Measurements from ENCODE around the gene DNAJA4. TPM values are rescaled to one million over a fixed set of nuclear protein-coding genes. Genes with fewer than 3 reads are reported as not detected.

Gene DNAJA4
- total and polyA plus RNA-seq, 2 of the 8 experiments (the other 6 are each of a cell fraction or from before 2014, with no cell fraction given): 3.6 to 6.2 TPM

DNA sequence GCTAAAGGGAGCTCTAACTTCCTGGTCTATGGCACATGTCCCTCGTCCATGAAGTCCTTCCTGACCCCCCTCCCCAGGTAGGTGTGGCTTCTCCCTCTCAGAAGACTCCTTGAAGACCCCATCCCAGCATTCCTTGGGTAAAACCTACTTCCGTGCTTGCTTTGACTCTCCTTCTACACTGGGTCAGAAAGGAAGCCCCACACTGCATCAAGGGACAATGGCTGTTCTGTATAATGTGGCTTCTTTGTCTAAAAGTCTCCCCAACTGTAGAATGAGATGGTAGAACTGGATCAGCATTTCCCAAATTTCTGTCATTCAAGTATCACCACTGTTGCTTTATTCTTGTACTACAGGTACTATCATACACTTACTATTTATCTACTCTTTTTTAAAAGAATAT is 3.9 kb upstream of the DNAJA4 start:
- no peak overlapping the region for H4K8ac ChIP-seq (ENCODE audit: extremely low read depth, insufficient read depth, low read length)
- no peak for DNase-seq (ENCODE audit: low read depth in 1 of 2, low spot score in 2 of 2)

More for the DNA sequence above, 3.9 kb upstream of the DNAJA4 start:
- H3K14ac ChIP-seq (ENCODE audit: insufficient read length): no peak overlapping the region
- H3K4ac ChIP-seq (replicated peaks; ENCODE audit: insufficient read length, low read depth, low read length): no peak overlapping the region
- H4K91ac ChIP-seq (replicated peaks; ENCODE audit: insufficient read length, low read length): no peak overlapping the region
- H2BK12ac ChIP-seq (ENCODE audit: low read depth, low read length): no peak overlapping the region
- H3K4me3 ChIP-seq (ENCODE audit: extremely low read depth in 1 of 4, insufficient read depth in 2 of 4, low read depth in 3 of 4, low read length in 4 of 4): no peak overlapping the region
- H3K36me3 ChIP-seq (ENCODE audit: control insufficient read depth in 2 of 4, insufficient read depth in 4 of 4, low read length in 3 of 4): no peaks in the 10 kb centered on the region
- no peaks in the 10 kb centered on the region; the same call in 1 of the 2 replicates for H3K23me2 ChIP-seq (ENCODE audit: low read depth, low read length)
- ChIA-PET POLR2A (ENCODE audit: partially characterized antibody) (no interaction called here), CTCF (ENCODE audit: partially characterized antibody) (interaction anchor here (7.7 kb wide), 1 partner anchor 19 kb away, joined by 48 read pairs; no protein-coding TSS in a partner anchor)
- no peak overlapping the region for H2BK120ac ChIP-seq (replicated peaks; ENCODE audit: low read depth, low read length)
- no peak overlapping the region for H2BK5ac ChIP-seq (ENCODE audit: low read depth, low read length)
- no peak overlapping the region for H2BK15ac ChIP-seq (ENCODE audit: low read length)
- H3K9me3 ChIP-seq (ENCODE audit: insufficient read depth in 2 of 2, low read depth in 1 of 2, low read length in 1 of 2): no peaks in the 10 kb centered on the region
- WGBS, 2 experiments (ENCODE audit: extremely low coverage in 1 of 2, insufficient coverage in 1 of 2, insufficient read length in 1 of 2, insufficient replicate concordance in 2 of 2, low coverage in 1 of 2, low lambda C conversion rate in 2 of 2, missing lambda C conversion rate in 1 of 2): 51% methylated on average over 2 of the region's 2 CpGs; no CpG with 5 or more reads in 1 of the 2 experiments
- no peak overlapping the region; the same call in 1 of the 2 replicates for H2AK5ac ChIP-seq (ENCODE audit: low read depth, low read length)
- no peak overlapping the region for H3K9ac ChIP-seq (replicated peaks in 1 of 4; ENCODE audit: extremely low read depth in 1 of 4, low read depth in 3 of 4, low read length in 3 of 4)
- H3K56ac ChIP-seq (replicated peaks; ENCODE audit: insufficient read length, low read depth, low read length): no peak overlapping the region
- H4K20me1 ChIP-seq (replicated peaks in 1 of 2; ENCODE audit: control insufficient read depth in 1 of 2, insufficient read depth in 2 of 2, low read length in 2 of 2): no peaks in the 10 kb centered on the region
- H3K4me1 ChIP-seq (replicated peaks in 1 of 4; ENCODE audit: control insufficient read depth in 3 of 4, insufficient read depth in 4 of 4, low read length in 3 of 4): 0 out of 7 replicates have a peak, but pooled peaks cover 0 to 3% (median 0%) of the 10 kb centered on the region in 4 experiments
- no peak overlapping the region for H3K27ac ChIP-seq (ENCODE audit: low read depth, low read length)
- peak overlapping the region; percentile 20; the same call in 1 of the 2 replicates for H2AFZ ChIP-seq (ENCODE audit: low read length)
- no peaks in the 10 kb centered on the region for H3K79me2 ChIP-seq (ENCODE audit: control insufficient read depth in 1 of 2, insufficient read depth in 2 of 2, low read length in 2 of 2)
- FAIRE-seq: no peak
- no peak for TF ChIP-seq TAF7 (optimal IDR thresholded peaks at IDR 0.05; ENCODE audit: borderline replicate concordance, low read depth, low read length)
- TF ChIP-seq JUN (IDR thresholded peaks at IDR 0.05; ENCODE audit: low read depth, low read length): no peak
- TF ChIP-seq, protein P1, sequence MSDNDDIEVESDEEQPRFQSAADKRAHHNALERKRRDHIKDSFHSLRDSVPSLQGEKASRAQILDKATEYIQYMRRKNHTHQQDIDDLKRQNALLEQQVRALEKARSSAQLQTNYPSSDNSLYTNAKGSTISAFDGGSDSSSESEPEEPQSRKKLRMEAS (IDR thresholded peaks at IDR 0.05): no peak
- TF ChIP-seq RBBP5 (IDR thresholded peaks at IDR 0.05; ENCODE audit: borderline replicate concordance, low read depth, low read length): no peak
- no peak for TF ChIP-seq GTF2F1 (IDR thresholded peaks at IDR 0.05; ENCODE audit: borderline replicate concordance, low read depth, low read length)
- TF ChIP-seq SP2 (IDR thresholded peaks at IDR 0.05; ENCODE audit: low read length): no peak
- no peak for TF ChIP-seq KDM4A (IDR thresholded peaks at IDR 0.05; ENCODE audit: low read depth, low read length, severe bottlenecking)
- no peak for TF ChIP-seq RXRA (IDR thresholded peaks at IDR 0.05; ENCODE audit: insufficient read depth, low read depth, low read length)
- no peak for TF ChIP-seq CBX8 (IDR thresholded peaks at IDR 0.05; ENCODE audit: borderline replicate concordance, low read depth, low read length)
- TF ChIP-seq, protein P2, sequence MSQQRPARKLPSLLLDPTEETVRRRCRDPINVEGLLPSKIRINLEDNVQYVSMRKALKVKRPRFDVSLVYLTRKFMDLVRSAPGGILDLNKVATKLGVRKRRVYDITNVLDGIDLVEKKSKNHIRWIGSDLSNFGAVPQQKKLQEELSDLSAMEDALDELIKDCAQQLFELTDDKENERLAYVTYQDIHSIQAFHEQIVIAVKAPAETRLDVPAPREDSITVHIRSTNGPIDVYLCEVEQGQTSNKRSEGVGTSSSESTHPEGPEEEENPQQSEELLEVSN (IDR thresholded peaks at IDR 0.05): no peak
- TF ChIP-seq SP1 (IDR thresholded peaks at IDR 0.05; ENCODE audit: low read depth, low read length): no peak
- no peak for TF ChIP-seq BACH1 (IDR thresholded peaks at IDR 0.05; ENCODE audit: low read length)
- TF ChIP-seq, protein P3, sequence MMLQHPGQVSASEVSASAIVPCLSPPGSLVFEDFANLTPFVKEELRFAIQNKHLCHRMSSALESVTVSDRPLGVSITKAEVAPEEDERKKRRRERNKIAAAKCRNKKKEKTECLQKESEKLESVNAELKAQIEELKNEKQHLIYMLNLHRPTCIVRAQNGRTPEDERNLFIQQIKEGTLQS (IDR thresholded peaks at IDR 0.05; ENCODE audit: insufficient read depth, low read depth, low read length): no peak
- no peak overlapping the region for H3K23ac ChIP-seq (ENCODE audit: insufficient read length)
- H3K4me2 ChIP-seq (ENCODE audit: insufficient read depth in 1 of 2, low read depth in 2 of 2, low read length in 2 of 2): no peak overlapping the region
- H3K79me1 ChIP-seq (ENCODE audit: low read depth, low read length): no peaks in the 10 kb centered on the region
- H2BK20ac ChIP-seq (ENCODE audit: low read length): no peak overlapping the region
- H3K27me3 ChIP-seq (replicated peaks in 1 of 4; ENCODE audit: control insufficient read depth in 3 of 4, extremely low read depth in 1 of 4, insufficient read depth in 3 of 4, low read length in 3 of 4): peaks cover 0 to 19% (median 10%) of the 10 kb centered on the region in 4 experiments; a peak in 4 of 7 replicates
- no peak overlapping the region for H4K5ac ChIP-seq (ENCODE audit: insufficient read length, low read depth, low read length)
- no peak overlapping the region for H3K18ac ChIP-seq (ENCODE audit: extremely low read depth, low read length)
